Fibroblast of lung (primary cell): ENCODE measurements around the gene XXYLT1.

Experiments used
- CTCF ChIP-seq, 2 donors: IDR thresholded peaks in 1 of 2; conservative IDR thresholded peaks in 1 of 2; 1 replicate in 1 of 2; 2 replicates in 1 of 2; pipeline ENCODE4 v1.5.1; 2011 to 2012; ENCODE audit warnings: low read length in 2 of 2, control low read depth in 1 of 2, inconsistent platforms in 1 of 2, low read depth in 1 of 2, mild to moderate bottlenecking in 1 of 2
- EZH2 ChIP-seq: IDR thresholded peaks from 2 replicates; pipeline ENCODE4 v1.5.1; 2012; ENCODE audit warnings: low read length, control low read depth, mild to moderate bottlenecking; ENCODE audit errors: missing control alignments

- TF ChIP-seq CTCF (conservative IDR thresholded peaks at IDR 0.05 in 1 of 2, IDR thresholded peaks at IDR 0.05 in 1 of 2; ENCODE audit: low read depth in 1 of 2, low read length in 2 of 2) = no peak
- no peak for TF ChIP-seq EZH2
Observed at GRCh38 chr3:195226445-195226844, 44.5 kb downstream of the XXYLT1 start.
